HCT116 (cell line): ENCODE data around the gene IL17REL. TPM values are rescaled to one million over a fixed set of nuclear protein-coding genes. Genes with fewer than 3 reads are reported as not detected.

Experiments used
- ATAC-seq: fragments of 200-7000 bp; cut with Tn5 transposase; 2 replicates; pipeline ENCODE4 v1.9.1; 2020; ENCODE audit warnings: mild to moderate bottlenecking, moderate library complexity
- BruUV-seq: library from RNA; stranded (reverse); fragments of 400-500 nt; replicated peaks from 2 replicates; lab custom pipeline; 2021; lab: Mats Ljungman, UMichigan
- CTCF ChIA-PET: fragments of 300-600 bp; sonication (Branson Sonifier 250); formaldehyde crosslinking; loops from one replicate; lab custom pipeline; 2021; ENCODE audit warnings: antibody characterized with exemption; lab: Charles Lee
- POLR2A ChIA-PET: fragments of 300-600, 350-600 bp; sonication (Branson Sonifier 250); formaldehyde crosslinking; loops from one replicate; lab custom pipeline; 2021; ENCODE audit warnings: antibody characterized with exemption; lab: Charles Lee
- RAD21 ChIA-PET, 2 experiments: fragments of 300-600 bp; sonication (Branson Sonifier 250); formaldehyde crosslinking; loops; one replicate each; lab custom pipeline; 2023; ENCODE audit warnings: low total read pairs in 2 of 2; ENCODE audit not compliant: uncharacterized antibody in 2 of 2, unreplicated experiment in 2 of 2, low non-redundant PET in 1 of 2; lab: Charles Lee
- DNase-seq: peaks from one replicate; pipeline ENCODE4 v3.0.0-alpha.2; 2010; ENCODE audit warnings: low read depth, low spot score
- H2AFZ ChIP-seq: fragments of 200-600 bp; shearing (Covaris generic), sonication (generic); 2 replicates; pipeline ENCODE4 v1.6.1; 2017; ENCODE audit warnings: low read depth, mixed run types, mixed read lengths, antibody characterized with exemption, low read length; ENCODE audit not compliant: poor library complexity, severe bottlenecking
- H3K27ac ChIP-seq: 2 replicates; pipeline ENCODE4 v1.5.1; 2012; ENCODE audit warnings: low read depth, low read length
- H3K27me3 ChIP-seq: fragments of 200-600 bp; sonication (generic); 2 replicates; pipeline ENCODE4 v1.6.1; 2016; ENCODE audit warnings: mixed run types, low read length, mixed read lengths; ENCODE audit not compliant: insufficient read depth
- H3K36me3 ChIP-seq, 2 experiments: fragments of 200-500 bp in 1 of 2; fragments of 200-600 bp in 1 of 2; sonication (Bioruptor generic) in 1 of 2; sonication (generic) in 1 of 2; 2 replicates each; pipeline versions ENCODE4 v1.5.1 to v1.6.1; 2014 to 2016; ENCODE audit warnings: low read length in 2 of 2, inconsistent platforms in 1 of 2, mixed read lengths in 1 of 2, mixed run types in 1 of 2; ENCODE audit not compliant: insufficient read depth in 2 of 2, control insufficient read depth in 1 of 2
- H3K4me1 ChIP-seq, 2 experiments: fragments of 200-600 bp in 1 of 2; sonication (generic) in 1 of 2; 2 replicates each; pipeline versions ENCODE4 v1.5.1 to v1.6.1; 2012 to 2017; ENCODE audit warnings: low read length in 2 of 2, inconsistent platforms in 1 of 2, mild to moderate bottlenecking in 1 of 2, mixed read lengths in 1 of 2, mixed run types in 1 of 2, moderate library complexity in 1 of 2; ENCODE audit not compliant: insufficient read depth in 2 of 2, control insufficient read depth in 1 of 2
- H3K4me2 ChIP-seq: fragments of 200-600 bp; sonication (generic); 2 replicates; pipeline ENCODE4 v1.6.1; 2017; ENCODE audit warnings: mixed run types, low read length, mixed read lengths
- H3K4me3 ChIP-seq, 2 experiments: fragments of 200-600 bp in 1 of 2; sonication (generic) in 1 of 2; replicated peaks in 1 of 2; 2 replicates each; pipeline ENCODE4 v1.5.1; 2011 to 2016; ENCODE audit warnings: low read length in 2 of 2, control low read depth in 1 of 2, low read depth in 1 of 2, mild to moderate bottlenecking in 1 of 2, mixed read lengths in 1 of 2, mixed run types in 1 of 2
- H3K79me2 ChIP-seq: fragments of 200-600 bp; sonication (generic); 2 replicates; pipeline ENCODE4 v1.6.1; 2017; ENCODE audit warnings: mild to moderate bottlenecking, mixed run types, low read length, moderate library complexity, mixed read lengths; ENCODE audit not compliant: insufficient read depth
- H3K9ac ChIP-seq: fragments of 200-600 bp; sonication (generic); 2 replicates; pipeline ENCODE4 v1.6.1; 2016; ENCODE audit warnings: low read length, mixed read lengths
- H3K9me2 ChIP-seq: fragments of 200-600 bp; sonication (generic), shearing (Covaris generic); 2 replicates; pipeline ENCODE4 v1.6.1; 2017; ENCODE audit warnings: mixed run types, mild to moderate bottlenecking, moderate library complexity; ENCODE audit not compliant: insufficient read depth
- H3K9me3 ChIP-seq, 2 experiments: fragments of 200-500 bp in 1 of 2; fragments of 200-600 bp in 1 of 2; sonication (Bioruptor generic) in 1 of 2; sonication (generic) in 1 of 2; 2 replicates each; pipeline ENCODE4 v1.6.1; 2014 to 2017; ENCODE audit warnings: low read length in 2 of 2, mixed read lengths in 2 of 2, inconsistent platforms in 1 of 2, low read depth in 1 of 2, mild to moderate bottlenecking in 1 of 2, mixed run types in 1 of 2, moderate library complexity in 1 of 2; ENCODE audit not compliant: control insufficient read depth in 1 of 2, insufficient read depth in 1 of 2
- H4K20me1 ChIP-seq: fragments of 200-600 bp; sonication (generic), shearing (Covaris generic); 2 replicates; pipeline ENCODE4 v1.6.1; 2017; ENCODE audit warnings: mixed run types, mild to moderate bottlenecking, moderate library complexity; ENCODE audit not compliant: insufficient read depth
- EZH2 ChIP-seq: fragments of 200-600 bp; sonication (generic); IDR thresholded peaks from 2 replicates; pipeline ENCODE4 v1.6.1; 2017; ENCODE audit warnings: antibody characterized with exemption, mixed run types
- JUND ChIP-seq: IDR thresholded peaks from 2 replicates; pipeline ENCODE4 v1.6.1; 2012
- MAX ChIP-seq: IDR thresholded peaks from 2 replicates; pipeline ENCODE4 v1.6.1; 2012
- YY1 ChIP-seq: IDR thresholded peaks from 2 replicates; pipeline ENCODE4 v1.6.1; 2011; ENCODE audit warnings: low read length, low read depth, moderate library complexity, mild to moderate bottlenecking; ENCODE audit not compliant: insufficient replicate concordance; ENCODE audit errors: extremely low read depth
- intact Hi-C: fragments of 100-400 bp; cut with micrococcal nuclease; formaldehyde crosslinking; loops from 2 replicates; pipeline ENCODE4 v1.10.0; 2022
- total RNA-seq: library from RNA; stranded (reverse); gene quantifications from one replicate; pipeline ENCODE4 v1.2.1, GENCODE V29; 2021; ENCODE audit not compliant: unreplicated experiment
- TF ChIP-seq, protein P1 (sequence below): IDR thresholded peaks from 2 replicates; pipeline ENCODE4 v1.6.1; 2012
- TF ChIP-seq, protein P2 (sequence below): IDR thresholded peaks from 2 replicates; pipeline ENCODE4 v1.6.1; 2012; ENCODE audit warnings: low read depth
- TF ChIP-seq, protein P3 (sequence below): IDR thresholded peaks from 2 replicates; pipeline ENCODE4 v1.6.1; 2011; ENCODE audit warnings: mild to moderate bottlenecking, low read length, moderate library complexity; ENCODE audit not compliant: insufficient replicate concordance; ENCODE audit errors: extremely low read depth

IL17REL gene
- total RNA-seq, 1 experiment from 2014 or later, result not detected

DNA sequence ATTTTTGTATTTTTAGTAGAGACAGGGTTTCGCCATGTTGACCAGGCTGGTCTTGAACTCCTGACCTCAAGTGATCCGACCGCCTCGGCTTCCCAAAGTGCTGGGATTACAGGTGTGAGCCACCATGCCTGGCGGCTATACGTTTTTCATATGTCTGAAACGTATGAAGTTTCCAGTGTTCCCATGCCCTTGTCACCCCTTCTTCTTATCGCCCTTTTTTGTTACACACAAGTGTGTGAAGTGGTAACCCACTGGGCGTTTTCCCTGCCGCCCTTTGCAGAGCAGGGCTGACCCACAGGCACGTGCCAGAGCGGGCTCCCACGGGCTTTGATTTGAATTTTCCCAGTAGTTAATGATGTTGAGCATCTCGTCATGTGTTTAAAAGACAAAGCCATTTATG, 35.0 kb downstream of the IL17REL start:
- ATAC-seq (no peak), DNase-seq (no peak)
- H3K4me3 ChIP-seq, result no peak overlapping the region
- H2AFZ ChIP-seq, result no peak overlapping the region
- no peaks in the 10 kb centered on the region for H3K36me3 ChIP-seq
- peaks cover 15 to 24% of the 10 kb centered on the region in 2 experiments for H3K4me1 ChIP-seq
- H3K27me3 ChIP-seq, result no peaks in the 10 kb centered on the region
- H3K4me2 ChIP-seq, result no peak overlapping the region
- H4K20me1 ChIP-seq, result no peaks in the 10 kb centered on the region
- H3K27ac ChIP-seq, result no peak overlapping the region
- no peaks in the 10 kb centered on the region for H3K79me2 ChIP-seq
- 0 out of 4 replicates have a peak, but pooled peaks cover 0 to 5% of the 10 kb centered on the region in 2 experiments for H3K9me3 ChIP-seq
- POLR2A ChIA-PET, result no interaction called here
- RAD21 ChIA-PET, result no interaction called here
- no peak overlapping the region for H3K9ac ChIP-seq
- no TSS peak for BruUV-seq
- TF ChIP-seq MAX (no peak), JUND (no peak), EZH2 (no peak), YY1 (no peak)
- TF ChIP-seq, protein P1, sequence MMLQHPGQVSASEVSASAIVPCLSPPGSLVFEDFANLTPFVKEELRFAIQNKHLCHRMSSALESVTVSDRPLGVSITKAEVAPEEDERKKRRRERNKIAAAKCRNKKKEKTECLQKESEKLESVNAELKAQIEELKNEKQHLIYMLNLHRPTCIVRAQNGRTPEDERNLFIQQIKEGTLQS, result no peak
- TF ChIP-seq, protein P2, sequence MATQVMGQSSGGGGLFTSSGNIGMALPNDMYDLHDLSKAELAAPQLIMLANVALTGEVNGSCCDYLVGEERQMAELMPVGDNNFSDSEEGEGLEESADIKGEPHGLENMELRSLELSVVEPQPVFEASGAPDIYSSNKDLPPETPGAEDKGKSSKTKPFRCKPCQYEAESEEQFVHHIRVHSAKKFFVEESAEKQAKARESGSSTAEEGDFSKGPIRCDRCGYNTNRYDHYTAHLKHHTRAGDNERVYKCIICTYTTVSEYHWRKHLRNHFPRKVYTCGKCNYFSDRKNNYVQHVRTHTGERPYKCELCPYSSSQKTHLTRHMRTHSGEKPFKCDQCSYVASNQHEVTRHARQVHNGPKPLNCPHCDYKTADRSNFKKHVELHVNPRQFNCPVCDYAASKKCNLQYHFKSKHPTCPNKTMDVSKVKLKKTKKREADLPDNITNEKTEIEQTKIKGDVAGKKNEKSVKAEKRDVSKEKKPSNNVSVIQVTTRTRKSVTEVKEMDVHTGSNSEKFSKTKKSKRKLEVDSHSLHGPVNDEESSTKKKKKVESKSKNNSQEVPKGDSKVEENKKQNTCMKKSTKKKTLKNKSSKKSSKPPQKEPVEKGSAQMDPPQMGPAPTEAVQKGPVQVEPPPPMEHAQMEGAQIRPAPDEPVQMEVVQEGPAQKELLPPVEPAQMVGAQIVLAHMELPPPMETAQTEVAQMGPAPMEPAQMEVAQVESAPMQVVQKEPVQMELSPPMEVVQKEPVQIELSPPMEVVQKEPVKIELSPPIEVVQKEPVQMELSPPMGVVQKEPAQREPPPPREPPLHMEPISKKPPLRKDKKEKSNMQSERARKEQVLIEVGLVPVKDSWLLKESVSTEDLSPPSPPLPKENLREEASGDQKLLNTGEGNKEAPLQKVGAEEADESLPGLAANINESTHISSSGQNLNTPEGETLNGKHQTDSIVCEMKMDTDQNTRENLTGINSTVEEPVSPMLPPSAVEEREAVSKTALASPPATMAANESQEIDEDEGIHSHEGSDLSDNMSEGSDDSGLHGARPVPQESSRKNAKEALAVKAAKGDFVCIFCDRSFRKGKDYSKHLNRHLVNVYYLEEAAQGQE, result no peak
- TF ChIP-seq, protein P3, sequence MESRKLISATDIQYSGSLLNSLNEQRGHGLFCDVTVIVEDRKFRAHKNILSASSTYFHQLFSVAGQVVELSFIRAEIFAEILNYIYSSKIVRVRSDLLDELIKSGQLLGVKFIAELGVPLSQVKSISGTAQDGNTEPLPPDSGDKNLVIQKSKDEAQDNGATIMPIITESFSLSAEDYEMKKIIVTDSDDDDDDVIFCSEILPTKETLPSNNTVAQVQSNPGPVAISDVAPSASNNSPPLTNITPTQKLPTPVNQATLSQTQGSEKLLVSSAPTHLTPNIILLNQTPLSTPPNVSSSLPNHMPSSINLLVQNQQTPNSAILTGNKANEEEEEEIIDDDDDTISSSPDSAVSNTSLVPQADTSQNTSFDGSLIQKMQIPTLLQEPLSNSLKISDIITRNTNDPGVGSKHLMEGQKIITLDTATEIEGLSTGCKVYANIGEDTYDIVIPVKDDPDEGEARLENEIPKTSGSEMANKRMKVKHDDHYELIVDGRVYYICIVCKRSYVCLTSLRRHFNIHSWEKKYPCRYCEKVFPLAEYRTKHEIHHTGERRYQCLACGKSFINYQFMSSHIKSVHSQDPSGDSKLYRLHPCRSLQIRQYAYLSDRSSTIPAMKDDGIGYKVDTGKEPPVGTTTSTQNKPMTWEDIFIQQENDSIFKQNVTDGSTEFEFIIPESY, result no peak
- CTCF ChIA-PET, result no interaction called here
- intact Hi-C loops, result loop anchor here (5.0 kb wide), 1 partner anchor 45 kb away; no protein-coding TSS in a partner anchor
- no peaks in the 10 kb centered on the region for H3K9me2 ChIP-seq
